PFSK-1 (cell line): Measurements from ENCODE around the gene DPH1.

Source experiments
- FOXP2 ChIP-seq: optimal IDR thresholded peaks from 2 replicates; pipeline ENCODE3; 2011; ENCODE audit warnings: borderline replicate concordance, control low read depth, inconsistent platforms; ENCODE audit not compliant: insufficient read depth; ENCODE audit errors: extremely low read length, extremely low read depth
- POLR2AphosphoS5 ChIP-seq: IDR thresholded peaks from 2 replicates; pipeline ENCODE4 v1.6.1; 2012; ENCODE audit warnings: low read depth, mild to moderate bottlenecking, control low read depth, low read length, moderate library complexity
- SIN3A ChIP-seq: IDR thresholded peaks from 2 replicates; pipeline ENCODE4 v1.6.1; 2012; ENCODE audit warnings: mild to moderate bottlenecking, low read length, moderate library complexity, borderline replicate concordance; ENCODE audit not compliant: insufficient read depth
- TAF1 ChIP-seq: IDR thresholded peaks from 2 replicates; pipeline ENCODE4 v1.6.1; 2012; ENCODE audit warnings: low read length, control low read depth, borderline replicate concordance; ENCODE audit not compliant: insufficient read depth
- TF ChIP-seq, protein P1 (sequence below), 2 experiments: IDR thresholded peaks; 2 replicates each; pipeline versions ENCODE4 v1.6.1 to v1.8.0; 2011 to 2012; ENCODE audit warnings: low read depth in 2 of 2, low read length in 2 of 2, control low read depth in 1 of 2, inconsistent platforms in 1 of 2, mild to moderate bottlenecking in 1 of 2, moderate library complexity in 1 of 2; ENCODE audit not compliant: insufficient read depth in 1 of 2

The DPH1 gene

DNA sequence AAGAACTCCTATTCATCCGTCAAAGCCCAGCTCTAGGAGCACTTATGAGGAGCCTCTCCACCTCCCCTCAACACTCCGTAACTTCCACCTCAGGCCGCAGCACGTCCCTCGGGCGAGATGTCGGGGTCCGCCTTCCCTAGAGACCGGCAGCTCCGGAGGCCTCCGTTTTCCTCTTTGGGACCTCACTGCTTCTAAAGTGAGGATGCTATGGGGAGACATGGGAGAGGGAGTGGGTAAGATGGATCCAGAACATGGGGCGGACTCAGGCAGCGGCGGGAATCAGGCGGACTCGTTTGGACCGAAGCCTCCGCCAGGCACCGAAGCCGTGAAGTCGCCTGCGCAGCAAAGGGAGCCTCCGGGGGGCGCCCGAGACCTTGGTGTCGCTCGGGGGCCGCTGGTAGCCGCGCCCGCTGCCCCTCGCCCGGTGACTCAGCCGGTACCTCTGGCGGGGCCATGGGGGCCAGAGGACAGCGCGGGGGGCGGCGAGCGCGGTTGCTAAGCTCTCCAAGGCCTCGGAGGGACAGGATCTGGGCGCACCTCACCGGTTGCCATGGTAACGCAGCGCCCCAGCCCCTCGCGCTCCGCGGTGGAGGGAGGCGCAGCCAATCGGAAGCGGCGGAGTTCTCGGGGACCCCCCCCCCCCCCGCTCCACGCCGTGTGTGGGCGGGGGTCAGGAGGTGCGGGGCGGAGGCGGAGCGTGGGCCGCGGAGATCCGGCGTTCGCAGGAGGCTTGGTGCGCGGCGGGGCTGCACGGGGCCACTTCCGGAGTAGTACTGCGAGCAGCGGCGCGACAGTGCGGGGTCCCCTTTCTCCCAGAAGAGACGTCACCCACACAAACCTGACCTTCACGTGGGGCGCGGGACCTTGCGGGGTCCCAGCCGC, 23.7 kb downstream of the DPH1 start:
- TF ChIP-seq SIN3A, result no peak
- TF ChIP-seq, protein P1, sequence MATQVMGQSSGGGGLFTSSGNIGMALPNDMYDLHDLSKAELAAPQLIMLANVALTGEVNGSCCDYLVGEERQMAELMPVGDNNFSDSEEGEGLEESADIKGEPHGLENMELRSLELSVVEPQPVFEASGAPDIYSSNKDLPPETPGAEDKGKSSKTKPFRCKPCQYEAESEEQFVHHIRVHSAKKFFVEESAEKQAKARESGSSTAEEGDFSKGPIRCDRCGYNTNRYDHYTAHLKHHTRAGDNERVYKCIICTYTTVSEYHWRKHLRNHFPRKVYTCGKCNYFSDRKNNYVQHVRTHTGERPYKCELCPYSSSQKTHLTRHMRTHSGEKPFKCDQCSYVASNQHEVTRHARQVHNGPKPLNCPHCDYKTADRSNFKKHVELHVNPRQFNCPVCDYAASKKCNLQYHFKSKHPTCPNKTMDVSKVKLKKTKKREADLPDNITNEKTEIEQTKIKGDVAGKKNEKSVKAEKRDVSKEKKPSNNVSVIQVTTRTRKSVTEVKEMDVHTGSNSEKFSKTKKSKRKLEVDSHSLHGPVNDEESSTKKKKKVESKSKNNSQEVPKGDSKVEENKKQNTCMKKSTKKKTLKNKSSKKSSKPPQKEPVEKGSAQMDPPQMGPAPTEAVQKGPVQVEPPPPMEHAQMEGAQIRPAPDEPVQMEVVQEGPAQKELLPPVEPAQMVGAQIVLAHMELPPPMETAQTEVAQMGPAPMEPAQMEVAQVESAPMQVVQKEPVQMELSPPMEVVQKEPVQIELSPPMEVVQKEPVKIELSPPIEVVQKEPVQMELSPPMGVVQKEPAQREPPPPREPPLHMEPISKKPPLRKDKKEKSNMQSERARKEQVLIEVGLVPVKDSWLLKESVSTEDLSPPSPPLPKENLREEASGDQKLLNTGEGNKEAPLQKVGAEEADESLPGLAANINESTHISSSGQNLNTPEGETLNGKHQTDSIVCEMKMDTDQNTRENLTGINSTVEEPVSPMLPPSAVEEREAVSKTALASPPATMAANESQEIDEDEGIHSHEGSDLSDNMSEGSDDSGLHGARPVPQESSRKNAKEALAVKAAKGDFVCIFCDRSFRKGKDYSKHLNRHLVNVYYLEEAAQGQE (IDR thresholded peaks at IDR 0.05; ENCODE audit: insufficient read depth in 1 of 2, low read depth in 2 of 2, low read length in 2 of 2), result peak in 1 of 2 experiments; percentile 65; a peak in 2 of 4 replicates

- TF ChIP-seq, protein P1 (IDR thresholded peaks at IDR 0.05; ENCODE audit: insufficient read depth in 1 of 2, low read depth in 2 of 2, low read length in 2 of 2), result peak in 1 of 2 experiments; percentile 74; a peak in 2 of 4 replicates
- no peak for TF ChIP-seq TAF1
Measured at GRCh38 chr17:2054262-2054511, 24.2 kb downstream of the DPH1 start.

DNA sequence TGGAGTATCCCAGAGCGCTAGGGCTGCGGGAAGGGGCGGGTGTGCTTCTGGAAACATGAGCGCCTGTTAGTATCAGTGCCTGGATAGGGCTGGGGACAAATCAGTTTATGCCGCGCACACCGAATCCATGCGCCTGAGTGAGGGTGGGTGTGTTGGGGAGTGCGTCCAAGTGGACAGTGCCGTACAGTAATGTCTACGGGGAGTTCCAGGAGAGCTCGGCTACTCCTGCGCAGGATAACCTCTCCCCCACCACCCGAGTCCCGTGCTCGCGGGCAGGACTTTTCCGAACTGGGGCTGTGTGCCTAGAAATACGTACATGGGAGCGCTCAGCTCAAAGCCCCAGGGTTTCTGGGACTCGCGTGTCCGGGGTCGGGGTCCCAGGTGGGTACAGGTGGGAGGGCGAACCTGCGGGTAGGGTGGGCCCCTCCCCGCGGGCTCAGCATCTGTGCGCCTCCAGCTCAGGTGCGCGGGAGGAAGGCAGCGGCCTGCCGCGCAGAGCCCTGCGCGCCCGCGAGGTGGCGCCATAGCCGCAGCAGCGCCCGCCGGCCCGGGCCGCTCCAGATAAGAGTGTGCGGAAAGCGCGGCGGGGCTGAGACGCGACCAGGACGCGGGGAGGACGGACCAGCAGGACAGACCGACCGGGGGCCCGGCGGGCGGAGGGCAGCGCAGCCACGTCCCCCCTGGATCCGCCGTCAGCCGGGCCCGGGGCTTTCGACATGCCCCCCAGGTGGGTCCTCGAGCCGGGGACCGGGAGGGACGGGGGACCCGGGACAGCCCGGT, 24.7 kb downstream of the DPH1 start, which contains the start of gene HIC1:
Gene HIC1 (plus strand): TSS at position 592 of the 780 bp plus-strand sequence. CDS start 1,588 bp downstream, outside the sequence.
- TF ChIP-seq FOXP2 (no peak), POLR2AphosphoS5 (peak; percentile 76)
- TF ChIP-seq, protein P1 (IDR thresholded peaks at IDR 0.05; ENCODE audit: insufficient read depth in 1 of 2, low read depth in 2 of 2, low read length in 2 of 2), result peak; percentile 32 to 46; a peak in 3 of 4 replicates

DNA sequence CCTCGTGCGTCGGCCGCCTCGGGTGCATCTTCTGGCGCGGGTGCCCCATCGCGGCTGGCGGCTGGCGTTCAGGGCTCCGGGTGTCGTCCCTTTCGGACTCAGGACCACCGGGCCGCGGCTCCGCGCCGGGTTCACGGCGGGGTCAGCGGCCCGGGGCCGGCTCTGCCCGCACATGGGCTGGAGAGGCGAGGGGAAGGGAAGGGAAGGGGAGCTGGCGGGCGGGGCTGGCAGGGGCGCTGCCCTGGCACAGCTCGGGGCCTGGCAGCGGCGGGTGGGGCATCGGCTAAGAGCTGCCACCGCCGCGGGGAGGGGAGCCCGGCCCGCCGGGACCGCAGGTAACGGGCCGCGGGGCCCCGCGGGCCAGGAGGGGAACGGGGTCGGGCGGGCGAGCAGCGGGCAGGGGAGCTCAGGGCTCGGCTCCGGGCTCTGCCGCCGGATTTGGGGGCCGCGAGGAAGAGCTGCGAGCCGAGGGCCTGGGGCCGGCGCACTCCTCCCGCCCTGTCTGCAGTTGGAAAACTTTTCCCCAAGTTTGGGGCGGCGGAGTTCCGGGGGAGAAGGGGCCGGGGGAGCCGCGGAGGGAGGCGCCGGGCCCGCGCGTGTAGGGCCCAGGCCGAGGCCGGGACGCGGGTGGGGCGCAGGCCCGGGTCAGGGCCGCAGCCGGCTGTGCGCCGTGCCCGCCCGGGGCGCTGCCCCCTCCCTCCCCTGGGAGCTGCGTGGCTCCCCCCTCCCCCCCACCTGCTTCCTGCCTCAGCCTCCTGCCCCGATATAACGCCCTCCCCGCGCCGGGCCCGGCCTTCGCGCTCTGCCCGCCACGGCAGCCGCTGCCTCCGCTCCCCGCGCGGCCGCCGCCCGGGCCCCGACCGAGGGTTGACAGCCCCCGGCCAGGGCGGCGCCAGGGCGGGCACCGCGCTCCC, 25.6 kb downstream of the DPH1 start:
- TF ChIP-seq FOXP2 (no peak), TAF1 (no peak), SIN3A (no peak), POLR2AphosphoS5 (no peak; the same call in 1 of the 2 replicates)
- TF ChIP-seq, protein P1 (IDR thresholded peaks at IDR 0.05; ENCODE audit: insufficient read depth in 1 of 2, low read depth in 2 of 2, low read length in 2 of 2), result no peak
